ENCODE measurements around the gene L1CAM. TPM values are rescaled to one million over a fixed set of nuclear protein-coding genes. Genes with fewer than 3 reads are reported as not detected.

Gene L1CAM, protein sequence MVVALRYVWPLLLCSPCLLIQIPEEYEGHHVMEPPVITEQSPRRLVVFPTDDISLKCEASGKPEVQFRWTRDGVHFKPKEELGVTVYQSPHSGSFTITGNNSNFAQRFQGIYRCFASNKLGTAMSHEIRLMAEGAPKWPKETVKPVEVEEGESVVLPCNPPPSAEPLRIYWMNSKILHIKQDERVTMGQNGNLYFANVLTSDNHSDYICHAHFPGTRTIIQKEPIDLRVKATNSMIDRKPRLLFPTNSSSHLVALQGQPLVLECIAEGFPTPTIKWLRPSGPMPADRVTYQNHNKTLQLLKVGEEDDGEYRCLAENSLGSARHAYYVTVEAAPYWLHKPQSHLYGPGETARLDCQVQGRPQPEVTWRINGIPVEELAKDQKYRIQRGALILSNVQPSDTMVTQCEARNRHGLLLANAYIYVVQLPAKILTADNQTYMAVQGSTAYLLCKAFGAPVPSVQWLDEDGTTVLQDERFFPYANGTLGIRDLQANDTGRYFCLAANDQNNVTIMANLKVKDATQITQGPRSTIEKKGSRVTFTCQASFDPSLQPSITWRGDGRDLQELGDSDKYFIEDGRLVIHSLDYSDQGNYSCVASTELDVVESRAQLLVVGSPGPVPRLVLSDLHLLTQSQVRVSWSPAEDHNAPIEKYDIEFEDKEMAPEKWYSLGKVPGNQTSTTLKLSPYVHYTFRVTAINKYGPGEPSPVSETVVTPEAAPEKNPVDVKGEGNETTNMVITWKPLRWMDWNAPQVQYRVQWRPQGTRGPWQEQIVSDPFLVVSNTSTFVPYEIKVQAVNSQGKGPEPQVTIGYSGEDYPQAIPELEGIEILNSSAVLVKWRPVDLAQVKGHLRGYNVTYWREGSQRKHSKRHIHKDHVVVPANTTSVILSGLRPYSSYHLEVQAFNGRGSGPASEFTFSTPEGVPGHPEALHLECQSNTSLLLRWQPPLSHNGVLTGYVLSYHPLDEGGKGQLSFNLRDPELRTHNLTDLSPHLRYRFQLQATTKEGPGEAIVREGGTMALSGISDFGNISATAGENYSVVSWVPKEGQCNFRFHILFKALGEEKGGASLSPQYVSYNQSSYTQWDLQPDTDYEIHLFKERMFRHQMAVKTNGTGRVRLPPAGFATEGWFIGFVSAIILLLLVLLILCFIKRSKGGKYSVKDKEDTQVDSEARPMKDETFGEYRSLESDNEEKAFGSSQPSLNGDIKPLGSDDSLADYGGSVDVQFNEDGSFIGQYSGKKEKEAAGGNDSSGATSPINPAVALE
- total RNA-seq: 0.26 and 1.1 TPM in 2 replicates

DNA sequence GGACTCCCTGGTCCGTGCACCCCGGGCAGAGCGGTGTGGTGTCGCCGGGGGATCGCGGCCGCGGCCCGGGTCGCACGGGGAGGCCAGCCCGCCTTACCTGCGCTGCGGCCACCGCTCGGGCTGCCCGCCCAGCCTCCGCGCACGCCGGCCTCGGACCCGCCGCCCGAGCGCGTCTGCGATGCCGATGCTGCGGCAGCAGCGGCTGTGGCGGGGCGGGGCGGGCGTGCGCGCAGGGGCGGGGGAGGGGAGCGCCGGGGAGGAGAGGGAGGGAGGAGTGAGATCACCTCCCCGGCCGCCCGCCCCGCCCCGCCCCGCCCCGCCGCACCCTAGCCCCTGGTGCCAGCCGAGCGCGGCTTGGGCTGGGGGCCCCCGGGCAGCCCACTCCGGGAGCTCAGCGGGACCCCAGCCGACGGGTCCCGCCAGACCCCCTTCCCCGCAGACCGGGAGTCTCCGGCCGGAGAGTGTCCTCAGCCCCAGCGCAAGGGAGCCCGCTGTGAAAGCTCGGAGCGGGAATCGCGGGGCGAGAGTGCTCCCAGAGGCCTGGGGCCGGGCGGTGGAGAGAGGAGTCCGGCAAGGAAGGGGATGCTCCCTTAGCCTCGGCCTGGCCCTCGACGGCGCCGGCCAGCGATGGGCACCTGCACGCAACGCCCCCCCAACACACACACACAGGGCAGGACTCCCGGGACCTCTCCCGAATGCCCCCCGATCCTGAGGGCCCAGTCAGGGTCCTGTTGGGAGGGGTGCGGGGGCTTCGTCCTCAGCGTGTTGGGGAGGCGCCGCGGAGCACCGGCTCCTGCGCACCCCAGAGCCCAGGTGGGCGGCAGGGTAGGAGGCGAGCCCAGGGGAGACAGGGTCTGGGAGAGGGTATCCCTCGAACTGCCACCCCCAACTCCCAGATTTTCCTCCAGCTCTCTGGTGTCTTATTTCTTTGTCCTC is at the start of gene L1CAM:
L1CAM (minus strand) TSS at position 206 of the 936 bp plus-strand sequence. CDS start 10,337 bp downstream, outside the sequence.

DNA sequence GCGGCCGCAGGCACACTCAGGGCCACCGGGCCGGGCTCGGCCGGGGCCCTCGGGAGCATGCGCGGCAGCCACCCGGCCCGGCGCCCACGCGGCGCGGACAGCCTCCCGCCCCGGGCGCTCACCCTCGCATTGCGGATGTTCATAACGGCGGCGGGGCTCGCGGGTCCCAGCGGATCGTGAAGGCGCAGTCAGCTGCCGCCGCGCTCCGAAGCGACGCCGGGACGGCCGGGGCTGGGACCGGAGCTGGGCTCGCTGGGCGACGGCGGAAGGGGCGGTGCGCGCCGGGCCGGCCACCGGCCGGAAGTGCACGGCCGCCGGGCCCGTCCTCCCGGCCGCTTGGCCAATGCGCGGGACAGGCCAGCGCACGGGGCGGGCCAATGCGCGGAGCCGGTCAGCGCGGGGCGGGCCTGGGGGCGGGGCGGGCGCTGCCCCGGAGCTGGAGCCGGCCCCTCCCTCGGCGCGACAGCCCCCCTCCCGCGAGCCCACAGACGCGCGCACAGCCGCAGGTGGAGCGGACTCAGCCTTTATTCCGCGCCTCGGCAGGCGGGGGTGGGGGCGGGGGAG is 48.9 kb upstream of the L1CAM start, which contains the start of gene NAA10:
NAA10 (minus strand) TSS at position 276 of the 564 bp plus-strand sequence; CDS start at position 143, 133 bp downstream.

DNA sequence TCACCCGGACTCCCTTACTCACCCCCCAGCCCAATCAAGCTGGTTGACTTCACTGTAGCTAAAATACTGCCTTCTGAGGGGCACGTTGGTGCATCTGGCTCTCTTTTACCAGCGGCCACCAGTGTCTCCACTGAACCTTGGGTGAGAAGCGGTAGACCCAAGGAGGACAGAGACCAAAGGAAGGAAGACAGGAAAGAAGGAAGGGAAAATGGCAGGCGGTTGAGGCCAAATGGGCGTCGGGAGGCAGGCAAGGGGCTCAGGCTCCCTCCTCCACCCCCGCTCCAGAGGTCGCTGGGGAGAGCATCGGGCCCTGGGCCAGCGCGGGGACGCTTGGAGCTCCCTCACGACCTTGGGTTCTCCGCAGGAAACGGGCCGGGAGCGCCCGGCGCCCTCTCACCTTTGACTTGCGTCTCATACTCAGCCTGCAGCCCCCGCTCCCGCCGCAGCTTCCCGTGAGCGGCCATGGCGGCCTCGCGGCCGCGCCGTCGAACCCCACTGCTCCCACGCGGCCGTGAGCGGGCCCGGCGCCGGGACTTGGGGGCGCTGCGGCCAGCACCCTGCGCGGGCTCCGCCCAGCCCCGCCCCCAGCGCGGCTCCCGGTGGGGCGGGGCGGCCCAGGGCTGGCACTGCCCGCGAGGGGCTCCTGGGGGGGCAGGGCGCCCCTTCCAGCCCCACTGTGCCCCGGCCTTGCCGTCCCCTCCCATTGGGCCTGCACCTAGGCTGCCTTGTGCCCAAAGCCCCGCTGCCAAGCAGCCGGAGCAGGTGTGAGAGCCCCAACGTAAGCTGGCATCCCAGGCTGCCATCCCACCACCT is 40.0 kb upstream of the L1CAM start, which contains the start of gene ARHGAP4:
ARHGAP4 (minus strand) TSS at position 526 of the 813 bp plus-strand sequence; CDS start at position 464, 62 bp downstream.

DNA sequence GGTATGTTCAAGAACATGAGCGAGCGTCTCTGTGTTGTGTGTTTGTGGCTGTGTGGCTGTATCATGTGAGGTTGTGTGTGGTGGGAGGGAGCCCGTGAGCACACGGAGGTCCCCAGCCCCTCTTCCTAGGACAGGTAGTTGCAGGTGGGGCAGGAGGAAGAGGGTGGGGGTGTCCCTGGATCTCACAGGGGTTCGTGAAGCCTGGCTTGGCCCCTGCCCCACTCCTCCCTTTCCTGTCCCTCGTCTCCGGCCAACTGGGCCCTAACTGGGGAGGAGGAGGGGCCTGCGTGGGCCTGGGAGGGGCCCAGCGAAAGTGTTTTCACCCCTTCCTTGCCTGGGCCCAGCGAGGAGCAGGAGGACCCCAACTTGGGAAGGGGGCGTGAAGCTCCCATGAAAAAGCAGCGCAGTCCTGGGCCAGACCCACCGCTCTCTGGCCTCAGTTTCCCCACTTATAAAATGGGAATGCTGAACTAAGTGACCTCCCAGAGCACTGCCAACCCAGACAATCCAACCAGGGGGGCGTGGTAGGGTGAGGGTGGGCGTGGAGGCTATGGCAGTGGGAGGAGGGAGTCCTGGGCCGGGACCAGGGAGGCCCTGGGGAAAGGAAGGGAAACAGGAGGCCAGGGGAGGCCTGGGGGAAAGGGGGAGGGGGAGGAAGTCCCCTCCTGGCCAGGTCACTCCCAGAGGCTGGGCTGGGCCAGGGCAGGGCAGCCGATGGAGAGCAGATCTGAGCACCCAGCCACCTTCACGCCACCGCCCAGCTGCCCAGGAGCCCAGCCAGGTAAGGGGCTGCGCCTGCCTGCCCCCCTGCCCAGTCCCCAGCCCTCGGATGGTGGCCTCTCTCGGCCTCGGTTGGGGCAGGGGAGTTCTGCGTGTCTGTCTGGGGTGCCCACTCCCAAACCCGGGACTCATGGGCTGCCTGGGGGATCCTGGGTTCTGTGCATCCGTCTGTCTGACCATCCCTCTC is 18.3 kb upstream of the L1CAM start, which contains the start of gene AVPR2:
AVPR2 (plus strand) TSS at position 683 of the 967 bp plus-strand sequence. CDS start 473 bp downstream, outside the sequence.

DNA sequence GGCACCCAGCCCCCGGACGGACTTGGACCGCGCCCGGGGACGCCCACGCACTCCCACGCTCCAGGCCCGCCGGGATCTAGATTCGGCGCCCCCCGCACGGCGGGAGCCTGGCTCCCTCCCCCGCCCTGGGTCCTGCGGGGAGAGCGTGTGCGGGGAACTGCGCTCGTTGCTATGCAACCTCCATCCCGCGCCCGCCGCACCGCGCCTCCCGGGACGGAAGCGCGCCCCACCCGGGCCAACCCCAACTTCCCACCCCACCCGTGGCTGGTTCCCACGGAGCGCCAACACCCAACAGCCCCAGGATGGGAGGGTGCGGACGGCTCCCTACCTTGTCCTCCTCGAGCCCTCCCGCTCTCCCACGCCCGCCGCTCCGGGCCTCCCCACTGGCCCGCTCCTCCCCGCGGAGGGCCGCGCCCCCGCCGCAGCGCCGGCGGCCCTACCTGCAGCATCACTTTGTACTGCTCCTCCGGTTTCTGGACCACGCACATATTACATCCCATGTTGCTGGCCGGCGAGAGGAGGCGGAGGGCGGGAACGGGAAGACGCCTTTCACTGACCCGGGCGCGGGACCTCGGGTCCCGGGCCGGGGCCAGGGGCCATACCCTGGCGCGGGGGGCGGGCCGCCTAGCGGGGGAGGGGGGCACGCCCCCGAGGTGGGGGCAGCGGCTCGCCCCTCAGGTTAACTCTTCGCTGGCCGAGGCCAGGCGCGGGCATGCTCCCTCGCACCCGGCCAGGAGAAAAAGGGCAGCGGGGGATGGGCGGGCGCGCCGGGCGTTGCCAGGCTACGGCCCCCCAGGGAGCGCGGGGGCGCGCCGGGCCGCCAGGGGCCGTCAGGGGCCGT is 56.0 kb downstream of the L1CAM start, which contains the start of gene PDZD4:
PDZD4 (minus strand) TSS at position 746 of the 841 bp plus-strand sequence; CDS start at position 500, 246 bp downstream.

Other genes with a start within 250 kb of the L1CAM start
- gene DUSP9, start 239.0 kb downstream of the L1CAM start, total RNA-seq: 0.09 TPM in 1 of 2 replicates, not detected in the other
- not detected in 2 replicates for gene PNCK, start 212.4 kb downstream of the L1CAM start, total RNA-seq
- gene SLC6A8, start 198.2 kb downstream of the L1CAM start, total RNA-seq: 3.1 and 7.4 TPM in 2 replicates
- 362 and 467 TPM in 2 replicates for gene BCAP31, start 161.8 kb downstream of the L1CAM start, total RNA-seq
- gene ABCD1, start 161.3 kb downstream of the L1CAM start, total RNA-seq: 6.0 and 7.7 TPM in 2 replicates
- 2.4 and 3.1 TPM in 2 replicates for gene PLXNB3, start 121.9 kb downstream of the L1CAM start, total RNA-seq
- gene SRPK3, start 105.1 kb downstream of the L1CAM start, total RNA-seq: 0.43 and 1.3 TPM in 2 replicates
- gene IDH3G, start 91.8 kb downstream of the L1CAM start, total RNA-seq: 34.8 and 39.1 TPM in 2 replicates
- 133 and 187 TPM in 2 replicates for gene SSR4, start 91.5 kb downstream of the L1CAM start, total RNA-seq
- gene PDZD4, start 55.6 kb downstream of the L1CAM start, total RNA-seq: 0.33 and 0.43 TPM in 2 replicates
- gene AVPR2, start 18.5 kb upstream of the L1CAM start, total RNA-seq: 2.1 and 3.5 TPM in 2 replicates
- 3.7 and 4.8 TPM in 2 replicates for gene ARHGAP4, start 40.1 kb upstream of the L1CAM start, total RNA-seq
- 37.6 and 48.4 TPM in 2 replicates for gene NAA10, start 48.9 kb upstream of the L1CAM start, total RNA-seq
- 29.9 and 44.2 TPM in 2 replicates for gene RENBP, start 58.5 kb upstream of the L1CAM start, total RNA-seq
- gene HCFC1, start 85.6 kb upstream of the L1CAM start, total RNA-seq: 10.7 and 11.0 TPM in 2 replicates
- gene TMEM187, start 86.6 kb upstream of the L1CAM start, total RNA-seq: 6.4 TPM in 2 replicates
- gene IRAK1, start 133.7 kb upstream of the L1CAM start, total RNA-seq: 40.0 and 54.2 TPM in 2 replicates
- 18.0 and 20.3 TPM in 2 replicates for gene MECP2, start 211.5 kb upstream of the L1CAM start, total RNA-seq